WTC11 (cell line): ENCODE results near the gene LRRC8C. TPM values are rescaled to one million over a fixed set of nuclear protein-coding genes. Genes with fewer than 3 reads are reported as not detected.
"Not testable (repeated sequence)": the region's sequence is repeated elsewhere in the genome, so short reads cannot be mapped to it uniquely, and the experiment has no call there.

ENCODE experiments used
- ATAC-seq: fragments of 200-7000 bp; cut with Tn5 transposase; 2 replicates; pipeline ENCODE4 v1.10.0; 2021; ENCODE audit warnings: mild to moderate bottlenecking, moderate library complexity
- CTCF ChIA-PET: fragments of 300-600 bp; sonication (Branson Sonifier 250); formaldehyde crosslinking; loops from one replicate; lab custom pipeline; 2021; ENCODE audit warnings: antibody characterized with exemption; lab: Charles Lee
- POLR2A ChIA-PET: fragments of 350-600 bp; sonication (Branson Sonifier 250); formaldehyde crosslinking; loops from one replicate; lab custom pipeline; 2021; ENCODE audit warnings: antibody characterized with exemption; lab: Charles Lee
- DNase-seq: peaks from one replicate; pipeline ENCODE4 v3.0.0; 2021; ENCODE audit warnings: low spot score
- H3K27ac Mint-ChIP-seq: 2 replicates; pipeline ENCODE4 v1.8.0; 2021; ENCODE audit warnings: mixed read lengths
- H3K27me3 Mint-ChIP-seq: 2 replicates; pipeline ENCODE4 v1.8.0; 2021; ENCODE audit warnings: low read depth, mild to moderate bottlenecking, moderate library complexity, mixed read lengths
- H3K36me3 Mint-ChIP-seq: 2 replicates; pipeline ENCODE4 v1.8.0; 2021; ENCODE audit warnings: mixed read lengths
- H3K4me1 Mint-ChIP-seq: 2 replicates; pipeline ENCODE4 v1.8.0; 2022; ENCODE audit warnings: mixed read lengths
- H3K4me3 Mint-ChIP-seq: 2 replicates; pipeline ENCODE4 v1.8.0; 2021; ENCODE audit warnings: mild to moderate bottlenecking, moderate library complexity, mixed read lengths
- H3K9me3 Mint-ChIP-seq: 2 replicates; pipeline ENCODE4 v1.8.0; 2021; ENCODE audit warnings: mixed read lengths
- ARID4B ChIP-seq: sonication (generic); formaldehyde crosslinking; IDR thresholded peaks from 2 replicates; pipeline ENCODE4 v1.8.0; 2023; ENCODE audit warnings: missing genetic modification reagents, mild to moderate bottlenecking, borderline replicate concordance
- ATF1 ChIP-seq: sonication (generic); formaldehyde crosslinking; IDR thresholded peaks from 2 replicates; pipeline ENCODE4 v1.8.1; 2023; ENCODE audit warnings: mild to moderate bottlenecking, moderate library complexity, missing genetic modification reagents
- ATF6 ChIP-seq: sonication (generic); formaldehyde crosslinking; IDR thresholded peaks from 2 replicates; pipeline ENCODE4 v1.8.1; 2023; ENCODE audit warnings: mild to moderate bottlenecking, missing genetic modification reagents
- CTCF ChIP-seq: fragments of 200-600 bp; IDR thresholded peaks from 2 replicates; pipeline ENCODE4 v1.8.0; 2022; ENCODE audit warnings: antibody characterized with exemption
- ETV6 ChIP-seq: sonication (generic); formaldehyde crosslinking; IDR thresholded peaks from 2 replicates; pipeline ENCODE4 v1.8.1; 2022; ENCODE audit warnings: mild to moderate bottlenecking, missing genetic modification reagents
- FOXP1 ChIP-seq: sonication (generic); formaldehyde crosslinking; IDR thresholded peaks from 2 replicates; pipeline ENCODE4 v1.8.0; 2022; ENCODE audit warnings: missing genetic modification reagents, mild to moderate bottlenecking, moderate library complexity, borderline replicate concordance
- GABPB1 ChIP-seq: sonication (generic); formaldehyde crosslinking; IDR thresholded peaks from 2 replicates; pipeline ENCODE4 v1.8.1; 2023; ENCODE audit warnings: mild to moderate bottlenecking, missing genetic modification reagents
- NR1H2 ChIP-seq: sonication (generic); formaldehyde crosslinking; IDR thresholded peaks from 2 replicates; pipeline ENCODE4 v1.9.0; 2021; ENCODE audit warnings: mild to moderate bottlenecking, moderate library complexity, missing genetic modification reagents
- OVOL2 ChIP-seq: fragments of 250-450 bp; sonication (Bioruptor Pico); IDR thresholded peaks from 2 replicates; pipeline ENCODE4 v1.9.0; 2021; ENCODE audit warnings: mild to moderate bottlenecking, borderline replicate concordance
- PRRX2 ChIP-seq: fragments of 250-450 bp; sonication (Bioruptor Pico); IDR thresholded peaks from 2 replicates; pipeline ENCODE4 v1.8.0; 2021; ENCODE audit warnings: mild to moderate bottlenecking
- SMAD4 ChIP-seq: sonication (generic); formaldehyde crosslinking; IDR thresholded peaks from 2 replicates; pipeline ENCODE4 v1.8.0; 2022; ENCODE audit warnings: mild to moderate bottlenecking, missing genetic modification reagents
- SOX15 ChIP-seq: fragments of 250-450 bp; sonication (Bioruptor Pico); IDR thresholded peaks from 2 replicates; pipeline ENCODE4 v1.9.0; 2021; ENCODE audit warnings: mild to moderate bottlenecking
- TEAD1 ChIP-seq: sonication (generic); formaldehyde crosslinking; IDR thresholded peaks from 2 replicates; pipeline ENCODE4 v1.8.0; 2022; ENCODE audit warnings: mild to moderate bottlenecking, missing genetic modification reagents
- TEAD4 ChIP-seq: sonication (generic); formaldehyde crosslinking; IDR thresholded peaks from 2 replicates; pipeline ENCODE4 v1.8.0; 2022; ENCODE audit warnings: mild to moderate bottlenecking, missing genetic modification reagents
- ZNF219 ChIP-seq: sonication (generic); formaldehyde crosslinking; IDR thresholded peaks from 2 replicates; pipeline ENCODE4 v1.8.0; 2023; ENCODE audit warnings: missing genetic modification reagents, mild to moderate bottlenecking, borderline replicate concordance
- ZNF416 ChIP-seq: fragments of 250-450 bp; sonication (Bioruptor Pico); IDR thresholded peaks from 2 replicates; pipeline ENCODE4 v1.9.0; 2021; ENCODE audit warnings: mild to moderate bottlenecking, inconsistent platforms
- total RNA-seq: library from RNA; stranded (reverse); gene quantifications from 3 replicates; pipeline ENCODE4 v1.2.3, GENCODE V29; 2021

LRRC8C gene
- total RNA-seq, 1 experiment from 2014 or later, result 1.8 TPM

- ATAC-seq, result peak; percentile 71
- POLR2A ChIA-PET, result no interaction called here
These were observed 42.4 kb upstream of the LRRC8C start for GRCh38 chr1:89590341-89591080.

GRCh38 chr1:89592861-89593302, 40.0 kb upstream of the LRRC8C start:
- H3K27me3 Mint-ChIP-seq, H3K36me3 Mint-ChIP-seq, CTCF ChIA-PET, H3K9me3 Mint-ChIP-seq, ATAC-seq, H3K4me3 Mint-ChIP-seq, DNase-seq, H3K27ac Mint-ChIP-seq: not testable (repeated sequence)
- peaks cover 58% of the 10 kb centered on the region for H3K4me1 Mint-ChIP-seq
- TF ChIP-seq GABPB1 (CRISPR knock-in tag), result peak; percentile 28; the same call in 1 of the 2 replicates
- POLR2A ChIA-PET, result interaction anchor here (0.6 kb wide), 1 partner anchor 35 kb away, joined by 3 read pairs; no protein-coding TSS in a partner anchor

More at GRCh38 chr1:89590341-89591080, 42.4 kb upstream of the LRRC8C start:
- TF ChIP-seq CTCF (no peak), ATF1 (CRISPR knock-in tag) (no peak), ETV6 (CRISPR knock-in tag) (no peak), ATF6 (CRISPR knock-in tag) (no peak), SMAD4 (no peak)
- Mint-ChIP-seq H3K27me3 (no peaks in the 10 kb centered on the region), H3K9me3 (no peaks in the 10 kb centered on the region), H3K4me1 (peaks cover 56% of the 10 kb centered on the region), H3K27ac (no peak overlapping the region), H3K36me3 (peaks cover 7% of the 10 kb centered on the region; the same call in 1 of the 2 replicates), H3K4me3 (no peak overlapping the region)
- CTCF ChIA-PET, result interaction anchor here (1.0 to 2.2 kb wide), 2 partner anchors 32 to 172 kb away, joined by 3 to 7 read pairs; no protein-coding TSS in a partner anchor
- DNase-seq, result no peak

GRCh38 chr1:89594096-89594740, 38.7 kb upstream of the LRRC8C start:
- ATAC-seq (no peak), DNase-seq (no peak)
- CTCF ChIA-PET, result interaction anchor here (0.6 to 1.3 kb wide), 4 partner anchors 111 to 170 kb away, joined by 3 to 5 read pairs (median 4); no protein-coding TSS in a partner anchor
- Mint-ChIP-seq H3K9me3 (no peaks in the 10 kb centered on the region), H3K4me3 (no peak overlapping the region), H3K4me1 (peaks cover 61% of the 10 kb centered on the region), H3K27me3 (no peaks in the 10 kb centered on the region), H3K27ac (no peak overlapping the region), H3K36me3 (peaks cover 4% of the 10 kb centered on the region; the same call in 1 of the 2 replicates)
- POLR2A ChIA-PET, result no interaction called here
- TF ChIP-seq ATF6 (CRISPR knock-in tag) (no peak), PRRX2 (CRISPR knock-in tag) (no peak), ARID4B (CRISPR knock-in tag) (no peak), SOX15 (no peak), OVOL2 (CRISPR knock-in tag) (no peak), ETV6 (CRISPR knock-in tag) (no peak), GABPB1 (CRISPR knock-in tag) (no peak), TEAD4 (CRISPR knock-in tag) (no peak), ZNF219 (no peak), TEAD1 (CRISPR knock-in tag) (no peak), FOXP1 (CRISPR knock-in tag) (no peak), ZNF416 (CRISPR knock-in tag) (no peak), NR1H2 (CRISPR knock-in tag) (no peak)
